ENCODE results near the gene ATG4B.
A peak's percentile ranks its signal among the peaks of the same experiment; 100 is the strongest.

ATG4B gene

GRCh38 chr2:241677392-241677791, 39.9 kb downstream of the ATG4B start:
- in situ Hi-C loops (cut with HindIII; ENCODE audit: low pct_ligation_motif_present, low pct_unique_long_range_greater_than_20kb, low sequenced_read_pairs): no loop called here
- DNase-seq: no peak

- in situ Hi-C loops (cut with HindIII; ENCODE audit: low pct_ligation_motif_present, low pct_unique_long_range_greater_than_20kb, low sequenced_read_pairs): no loop called here
- DNase-seq: no peak
Observed at GRCh38 chr2:241678307-241678706, 40.8 kb downstream of the ATG4B start.

GRCh38 chr2:241678784-241679540, 41.5 kb downstream of the ATG4B start:
- in situ Hi-C loops (cut with HindIII; ENCODE audit: low pct_ligation_motif_present, low pct_unique_long_range_greater_than_20kb, low sequenced_read_pairs): no loop called here
- DNase-seq: no peak

- DNase-seq: no peak
- in situ Hi-C loops (cut with HindIII; ENCODE audit: low pct_ligation_motif_present, low pct_unique_long_range_greater_than_20kb, low sequenced_read_pairs): no loop called here
Observed at GRCh38 chr2:241680044-241680443, 42.6 kb downstream of the ATG4B start.

- in situ Hi-C loops (cut with HindIII; ENCODE audit: low pct_ligation_motif_present, low pct_unique_long_range_greater_than_20kb, low sequenced_read_pairs): no loop called here
- DNase-seq: peak; percentile 96
Observed at GRCh38 chr2:241680827-241681599, 43.5 kb downstream of the ATG4B start.

DNA sequence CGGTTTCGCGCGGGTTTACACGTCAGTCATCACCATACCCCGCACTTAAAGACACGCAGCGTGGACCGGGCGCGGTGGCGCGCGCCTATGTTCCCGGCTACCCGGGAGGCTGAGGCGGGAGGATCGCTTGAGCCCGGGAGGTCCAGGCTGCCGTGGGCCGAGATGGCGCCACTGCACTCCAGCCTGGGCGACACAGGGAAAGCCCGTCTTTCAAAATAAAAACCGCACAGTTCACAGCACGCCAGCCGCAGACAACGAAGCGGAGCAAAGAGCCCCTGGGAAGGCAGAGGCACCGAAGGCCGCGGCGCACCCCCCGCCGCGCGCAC, 48.8 kb downstream of the ATG4B start:
- no peak for DNase-seq
- in situ Hi-C loops (cut with HindIII; ENCODE audit: low pct_ligation_motif_present, low pct_unique_long_range_greater_than_20kb, low sequenced_read_pairs): no loop called here

GRCh38 chr2:241686650-241687425, 49.3 kb downstream of the ATG4B start, which contains the start of gene DTYMK:
Gene DTYMK (minus strand): TSS chr2:241686815. CDS start chr2:241686783, 32 bp downstream.
- in situ Hi-C loops (cut with HindIII; ENCODE audit: low pct_ligation_motif_present, low pct_unique_long_range_greater_than_20kb, low sequenced_read_pairs): no loop called here
- DNase-seq: peak; percentile 98

DNA sequence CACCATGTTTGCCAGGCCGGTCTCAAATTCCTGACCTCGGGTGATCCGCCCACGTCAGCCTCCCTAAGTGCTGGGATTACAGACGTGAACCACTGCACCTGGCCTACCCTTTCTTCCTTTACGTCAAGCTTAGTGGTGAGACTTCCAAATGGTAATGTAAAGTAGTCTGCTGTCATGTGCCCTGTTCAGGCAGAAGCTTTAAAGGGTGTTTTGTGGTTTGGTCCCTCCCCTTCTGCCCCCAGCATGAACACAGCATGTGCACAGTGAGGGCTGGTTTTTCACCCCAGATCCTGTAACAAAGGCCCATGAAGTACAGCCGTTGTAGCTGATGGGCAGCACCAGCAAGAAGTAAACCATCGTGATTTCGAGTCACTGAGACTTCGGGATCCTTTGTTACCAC, 51.8 kb downstream of the ATG4B start:
- in situ Hi-C loops (cut with HindIII; ENCODE audit: low pct_ligation_motif_present, low pct_unique_long_range_greater_than_20kb, low sequenced_read_pairs): no loop called here
- DNase-seq: no peak

DNA sequence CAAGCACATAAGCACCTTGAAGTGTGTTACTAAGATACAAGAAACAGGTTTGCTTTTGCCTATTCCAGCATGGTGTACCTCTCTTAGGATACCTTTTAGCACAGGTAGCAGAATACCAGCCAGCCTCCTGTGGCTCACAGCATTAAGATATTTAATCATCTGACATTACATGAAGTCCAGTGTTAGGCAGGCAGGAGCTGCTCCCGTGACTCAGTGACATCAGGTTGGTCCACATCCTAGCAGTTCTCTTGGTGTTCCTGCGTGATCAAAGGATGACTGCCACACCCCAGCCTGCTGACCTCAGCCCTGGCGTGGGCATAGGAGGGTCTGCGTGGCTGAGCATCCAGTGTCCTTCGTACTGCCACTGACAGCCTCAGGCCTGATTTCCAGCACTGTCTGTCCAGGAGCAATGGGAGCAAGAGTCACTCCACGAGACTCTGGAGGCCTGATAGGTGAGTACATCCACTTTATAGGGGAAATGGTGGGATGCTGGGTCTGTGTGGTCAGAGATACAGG, 52.8 kb downstream of the ATG4B start:
- no peak for DNase-seq
- in situ Hi-C loops (cut with HindIII; ENCODE audit: low pct_ligation_motif_present, low pct_unique_long_range_greater_than_20kb, low sequenced_read_pairs): no loop called here

DNA sequence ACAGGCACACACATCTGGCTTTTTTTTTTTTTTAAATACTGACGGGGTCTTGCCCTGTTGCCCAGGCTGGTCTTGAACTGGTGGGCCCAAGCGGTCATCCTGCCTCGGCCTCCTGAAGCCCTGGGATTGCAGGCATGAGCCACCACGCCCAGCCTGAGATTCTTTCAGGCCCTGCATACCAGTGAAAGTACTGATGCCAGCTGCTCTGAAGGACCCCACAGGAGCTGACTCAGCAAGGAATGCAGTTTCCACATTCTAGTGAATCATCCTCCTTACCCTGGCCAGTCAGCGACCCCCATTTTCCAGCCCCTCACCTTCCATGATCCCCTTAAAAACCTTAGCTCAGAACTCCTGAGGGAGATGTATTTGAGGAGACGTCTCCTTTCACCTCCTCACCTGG, 55.0 kb downstream of the ATG4B start:
- DNase-seq: peak; percentile 80
- in situ Hi-C loops (cut with HindIII; ENCODE audit: low pct_ligation_motif_present, low pct_unique_long_range_greater_than_20kb, low sequenced_read_pairs): no loop called here

GRCh38 chr2:241695651-241696050, 58.2 kb downstream of the ATG4B start:
- in situ Hi-C loops (cut with HindIII; ENCODE audit: low pct_ligation_motif_present, low pct_unique_long_range_greater_than_20kb, low sequenced_read_pairs): no loop called here
- no peak for DNase-seq

GRCh38 chr2:241701149-241701398, 63.6 kb downstream of the ATG4B start:
- DNase-seq: no peak
- in situ Hi-C loops (cut with HindIII; ENCODE audit: low pct_ligation_motif_present, low pct_unique_long_range_greater_than_20kb, low sequenced_read_pairs): no loop called here

DNA sequence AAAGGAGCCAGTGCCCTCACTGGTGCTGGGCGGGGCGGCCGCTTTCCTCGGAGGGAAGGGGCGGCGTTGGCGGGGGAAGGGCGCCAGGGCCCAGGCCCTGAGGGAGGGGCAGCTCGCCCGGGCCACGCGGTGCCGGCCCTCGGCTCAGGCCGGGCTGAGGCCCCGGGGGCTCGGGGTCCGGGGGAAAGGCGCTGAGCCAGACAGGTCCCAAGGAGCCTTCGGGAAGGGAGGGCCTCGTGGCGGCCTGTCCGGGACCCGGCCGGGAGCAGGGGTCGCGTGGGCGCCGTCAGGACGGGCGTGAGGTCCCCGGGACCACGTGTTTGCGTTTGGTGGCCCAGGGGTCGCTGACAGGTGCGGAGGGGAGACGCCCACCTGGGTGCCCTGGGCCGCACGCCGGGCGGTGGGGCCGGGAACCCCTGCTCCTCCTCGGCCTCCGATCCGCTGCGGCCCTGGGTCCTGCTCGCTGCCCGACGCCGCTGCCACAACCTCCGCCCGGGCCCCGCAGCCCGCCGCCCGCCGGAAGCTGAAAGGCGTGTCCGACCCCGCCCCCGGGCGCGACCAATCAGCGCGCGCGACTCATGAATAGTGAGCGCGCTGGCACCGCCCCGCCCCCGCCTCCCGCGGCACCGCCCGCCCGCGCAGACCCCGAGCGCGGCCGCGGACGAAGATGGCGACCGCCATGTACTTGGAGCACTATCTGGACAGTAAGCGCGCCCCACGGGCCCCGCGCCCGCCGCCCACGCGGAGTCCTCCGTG, 64.1 kb downstream of the ATG4B start, which contains the start of gene ING5:
Gene ING5, plus strand, starts transcription at position 641 of the 756 bp plus-strand sequence. Its CDS starts 27 bp downstream, at position 668.
- in situ Hi-C loops (cut with HindIII; ENCODE audit: low pct_ligation_motif_present, low pct_unique_long_range_greater_than_20kb, low sequenced_read_pairs): no loop called here
- peak; percentile 95 for DNase-seq

DNA sequence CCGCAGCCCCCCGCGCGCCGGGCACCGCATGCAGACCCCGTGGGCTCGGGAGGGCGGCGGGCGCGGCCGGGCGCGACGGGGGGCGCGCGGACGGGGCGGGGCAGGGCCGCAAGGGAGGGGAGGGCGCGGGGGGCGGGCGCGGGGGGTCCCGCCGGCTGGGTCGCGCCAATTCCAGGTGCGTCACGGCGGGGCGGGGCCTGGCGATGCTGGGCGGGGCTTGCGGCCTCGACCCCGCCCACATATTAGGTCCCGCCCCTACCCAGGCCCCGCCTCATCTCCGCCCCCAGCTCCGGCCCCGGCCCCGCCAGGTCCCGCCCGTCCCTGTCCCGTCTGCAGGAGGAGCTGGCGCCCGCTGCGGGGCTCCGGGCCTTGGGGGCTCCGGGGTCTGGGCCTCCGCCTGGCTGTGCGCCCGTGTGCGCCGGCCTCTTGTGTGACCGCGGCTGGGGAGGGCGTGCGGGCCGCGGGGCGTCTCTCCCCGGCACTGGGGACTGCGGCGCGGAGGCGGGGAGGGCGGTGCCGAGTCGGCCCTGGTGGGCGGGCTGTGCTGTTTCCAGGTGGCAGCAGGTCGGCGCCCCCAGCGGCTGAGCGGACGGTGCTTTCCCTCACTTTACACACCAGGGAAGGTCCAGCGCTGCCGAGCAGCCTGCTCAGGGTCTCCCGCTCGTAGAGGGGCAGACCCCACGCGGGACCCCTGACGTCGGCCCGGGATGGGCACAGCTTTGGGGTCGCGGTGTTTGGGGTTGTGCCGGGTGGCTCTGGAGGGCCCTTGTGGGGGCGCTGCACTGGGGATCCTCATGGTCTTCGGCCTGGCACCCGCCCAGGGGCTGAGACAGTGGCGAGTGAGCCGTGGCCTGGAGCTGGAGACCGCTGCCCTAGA, 64.9 kb downstream of the ATG4B start:
- DNase-seq: peak; percentile 91
- in situ Hi-C loops (cut with HindIII; ENCODE audit: low pct_ligation_motif_present, low pct_unique_long_range_greater_than_20kb, low sequenced_read_pairs): no loop called here

GRCh38 chr2:241703032-241703604, 65.6 kb downstream of the ATG4B start:
- no peak for DNase-seq
- in situ Hi-C loops (cut with HindIII; ENCODE audit: low pct_ligation_motif_present, low pct_unique_long_range_greater_than_20kb, low sequenced_read_pairs): no loop called here

DNA sequence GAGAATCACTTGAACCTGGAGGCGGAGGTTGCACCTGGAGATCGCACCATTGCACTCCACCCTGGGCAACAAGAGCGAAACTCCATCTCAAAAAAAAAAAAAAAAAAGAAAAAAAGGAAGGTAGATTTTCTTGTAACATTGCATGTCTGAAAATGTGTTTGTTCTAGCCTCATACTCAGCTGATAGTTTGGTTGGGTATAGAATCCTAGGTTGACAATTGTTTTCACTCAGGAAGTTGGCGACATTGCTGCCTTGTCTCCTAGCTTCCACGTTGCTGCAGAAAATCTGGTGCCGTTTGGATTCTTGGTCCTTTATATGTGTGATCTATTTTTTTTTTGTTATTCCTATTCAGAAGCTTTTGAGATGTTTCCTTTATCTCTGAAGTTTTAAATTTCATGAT, 69.0 kb downstream of the ATG4B start:
- in situ Hi-C loops (cut with HindIII; ENCODE audit: low pct_ligation_motif_present, low pct_unique_long_range_greater_than_20kb, low sequenced_read_pairs): no loop called here
- no peak for DNase-seq

GRCh38 chr2:241708879-241709278, 71.4 kb downstream of the ATG4B start:
- in situ Hi-C loops (cut with HindIII; ENCODE audit: low pct_ligation_motif_present, low pct_unique_long_range_greater_than_20kb, low sequenced_read_pairs): no loop called here
- no peak for DNase-seq
